H9 (cell line): Measurements from ENCODE around the gene PLXNA4. TPM values are rescaled to one million over a fixed set of nuclear protein-coding genes. Genes with fewer than 3 reads are reported as not detected.

Experiments used
- DNase-seq: peaks from one replicate; pipeline ENCODE4 v3.0.0-alpha.2; 2017
- H2AFZ ChIP-seq: one replicate; pipeline ENCODE4 v1.6.1; 2013; ENCODE audit warnings: mild to moderate bottlenecking, low read length, control low read depth, moderate library complexity
- H2AK5ac ChIP-seq: 2 replicates; pipeline ENCODE4 v1.6.1; 2013; ENCODE audit warnings: low read length, control low read depth, mixed read lengths; ENCODE audit not compliant: insufficient read length
- H2BK120ac ChIP-seq: one replicate; pipeline ENCODE4 v1.6.1; 2013; ENCODE audit warnings: low read depth, mild to moderate bottlenecking, low read length, control low read depth, inconsistent platforms; ENCODE audit not compliant: poor library complexity, severe bottlenecking
- H2BK12ac ChIP-seq: 2 replicates; pipeline ENCODE4 v1.6.1; 2013; ENCODE audit warnings: low read length, control low read depth, mixed read lengths, low read depth; ENCODE audit not compliant: insufficient read length
- H2BK15ac ChIP-seq: 2 replicates; pipeline ENCODE4 v1.6.1; 2013; ENCODE audit warnings: low read depth, low read length, control low read depth
- H2BK20ac ChIP-seq: one replicate; pipeline ENCODE4 v1.6.1; 2013; ENCODE audit warnings: low read depth, mild to moderate bottlenecking, low read length, control low read depth, inconsistent platforms; ENCODE audit not compliant: poor library complexity, severe bottlenecking
- H2BK5ac ChIP-seq: 2 replicates; pipeline ENCODE4 v1.6.1; 2013; ENCODE audit warnings: low read length, control low read depth, mixed read lengths; ENCODE audit not compliant: insufficient read length
- H3K14ac ChIP-seq: 2 replicates; pipeline ENCODE4 v1.6.1; 2013; ENCODE audit warnings: low read length, control low read depth; ENCODE audit not compliant: insufficient read depth
- H3K18ac ChIP-seq: 2 replicates; pipeline ENCODE4 v1.6.1; 2013; ENCODE audit warnings: low read depth, mild to moderate bottlenecking, mixed read lengths, low read length, control low read depth; ENCODE audit not compliant: insufficient read length
- H3K23ac ChIP-seq: 2 replicates; pipeline ENCODE4 v1.6.1; 2013; ENCODE audit warnings: low read length, control low read depth, mixed read lengths, low read depth; ENCODE audit not compliant: insufficient read length
- H3K23me2 ChIP-seq: 2 replicates; pipeline ENCODE4 v1.6.1; 2013; ENCODE audit warnings: low read depth, mild to moderate bottlenecking, mixed read lengths, low read length, control low read depth; ENCODE audit not compliant: insufficient read length, poor library complexity, severe bottlenecking
- H3K27ac ChIP-seq: 2 replicates; pipeline ENCODE4 v1.5.1; 2013; ENCODE audit warnings: low read length, control low read depth, mixed read lengths, low read depth; ENCODE audit not compliant: insufficient read length
- H3K27me3 ChIP-seq: 2 replicates; pipeline ENCODE4 v1.6.1; 2013; ENCODE audit warnings: low read length, control low read depth, inconsistent platforms; ENCODE audit not compliant: insufficient read depth
- H3K4ac ChIP-seq: 2 replicates; pipeline ENCODE4 v1.6.1; 2013; ENCODE audit warnings: low read depth, mild to moderate bottlenecking, control low read depth, inconsistent platforms, low read length, moderate library complexity
- H3K4me1 ChIP-seq: 2 replicates; pipeline ENCODE4 v1.6.1; 2013; ENCODE audit warnings: low read length, control low read depth, inconsistent platforms; ENCODE audit not compliant: insufficient read depth
- H3K4me2 ChIP-seq: 2 replicates; pipeline ENCODE4 v1.6.1; 2013; ENCODE audit warnings: low read length, control low read depth, mixed read lengths; ENCODE audit not compliant: insufficient read length, insufficient read depth
- H3K56ac ChIP-seq: 2 replicates; pipeline ENCODE4 v1.6.1; 2013; ENCODE audit warnings: low read depth, mild to moderate bottlenecking, mixed read lengths, low read length, control low read depth; ENCODE audit not compliant: insufficient read length
- H3K79me1 ChIP-seq: 2 replicates; pipeline ENCODE4 v1.6.1; 2013; ENCODE audit warnings: low read depth, mild to moderate bottlenecking, moderate library complexity, low read length, control low read depth, inconsistent platforms; ENCODE audit not compliant: insufficient read depth, poor library complexity, severe bottlenecking
- H3K79me2 ChIP-seq: 2 replicates; pipeline ENCODE4 v1.6.1; 2013; ENCODE audit warnings: low read length, control low read depth, inconsistent platforms; ENCODE audit not compliant: insufficient read depth
- H3K9ac ChIP-seq: 2 replicates; pipeline ENCODE4 v1.6.1; 2013; ENCODE audit warnings: low read length, control low read depth, mixed read lengths; ENCODE audit not compliant: insufficient read length; ENCODE audit errors: extremely low read depth
- H3K9me3 ChIP-seq: one replicate; pipeline ENCODE4 v1.6.1; 2013; ENCODE audit warnings: low read depth, low read length, inconsistent platforms; ENCODE audit not compliant: control insufficient read depth
- H3T11ph ChIP-seq: one replicate; pipeline ENCODE4 v1.6.1; 2013; ENCODE audit warnings: mild to moderate bottlenecking, low read length, control low read depth, inconsistent platforms
- H4K20me1 ChIP-seq: one replicate; pipeline ENCODE4 v1.6.1; 2013; ENCODE audit not compliant: control insufficient read depth, insufficient read length, insufficient read depth
- H4K5ac ChIP-seq: 2 replicates; pipeline ENCODE4 v1.6.1; 2013; ENCODE audit warnings: low read depth, mild to moderate bottlenecking, mixed read lengths, low read length, control low read depth; ENCODE audit not compliant: insufficient read length
- H4K8ac ChIP-seq: replicated peaks from 2 replicates; pipeline ENCODE4 v1.6.1; 2013; ENCODE audit warnings: low read length, control low read depth, mixed read lengths, low read depth; ENCODE audit not compliant: insufficient read length
- H4K91ac ChIP-seq: 2 replicates; pipeline ENCODE4 v1.6.1; 2013; ENCODE audit warnings: low read depth, mild to moderate bottlenecking, moderate library complexity, mixed read lengths, low read length, control low read depth; ENCODE audit not compliant: insufficient read length
- H3K27ac Mint-ChIP-seq, 3 experiments: 2 replicates in 2 of 3; 3 replicates in 1 of 3; pipeline ENCODE4 v1.8.0; 2020 to 2021; ENCODE audit warnings: mixed read lengths in 3 of 3, mild to moderate bottlenecking in 1 of 3, moderate library complexity in 1 of 3
- H3K27me3 Mint-ChIP-seq: 2 replicates; pipeline ENCODE4 v1.8.0; 2021; ENCODE audit warnings: low read depth, mild to moderate bottlenecking, moderate library complexity, mixed read lengths
- H3K36me3 Mint-ChIP-seq, 3 experiments: 2 replicates in 2 of 3; 3 replicates in 1 of 3; pipeline ENCODE4 v1.8.0; 2020 to 2021; ENCODE audit warnings: low read depth in 3 of 3, mixed read lengths in 3 of 3; ENCODE audit not compliant: insufficient read depth in 1 of 3
- H3K4me1 Mint-ChIP-seq, 2 experiments: 2 replicates each; pipeline ENCODE4 v1.8.0; 2020; ENCODE audit warnings: mixed read lengths in 2 of 2
- H3K4me3 Mint-ChIP-seq, 2 experiments: 2 replicates in 1 of 2; 3 replicates in 1 of 2; pipeline ENCODE4 v1.8.0; 2020 to 2021; ENCODE audit warnings: mild to moderate bottlenecking in 2 of 2, mixed read lengths in 2 of 2, moderate library complexity in 1 of 2
- H3K9me3 Mint-ChIP-seq, 2 experiments: 2 replicates in 1 of 2; 3 replicates in 1 of 2; pipeline ENCODE4 v1.8.0; 2020; ENCODE audit warnings: mild to moderate bottlenecking in 2 of 2, mixed read lengths in 2 of 2, moderate library complexity in 1 of 2
- CTCF ChIP-seq: fragments of 200-600 bp; sonication (generic); conservative IDR thresholded peaks from 3 replicates; pipeline ENCODE4 v1.8.0; 2021; ENCODE audit warnings: antibody characterized with exemption, mild to moderate bottlenecking
- WGBS: extraction: QIAGEN DNeasy Blood & Tissue Kit; methylation state at CpG from one replicate; pipeline ENCODE4 v1.1.7; 2013; ENCODE audit warnings: missing lambda C conversion rate, low lambda C conversion rate, mixed read lengths; ENCODE audit not compliant: insufficient read length; ENCODE audit errors: extremely low coverage; 5-methylcytosine and 5-hydroxymethylcytosine counted together
- total RNA-seq: library from RNA; stranded (reverse); gene quantifications from 2 replicates; pipeline ENCODE4 v1.2.1, GENCODE V29; 2021

Gene PLXNA4
- total RNA-seq, 1 experiment from 2014 or later = 0.35 TPM

- Histone ChIP-seq H3K4ac (no peak overlapping the region), H4K20me1 (no peaks in the 10 kb centered on the region), H2BK12ac (no peak overlapping the region), H3K23ac (no peak overlapping the region), H2BK5ac (no peak overlapping the region), H3K4me1 (no peaks in the 10 kb centered on the region), H3K9ac (no peak overlapping the region), H3K27ac (no peak overlapping the region), H2BK15ac (no peak overlapping the region), H2AK5ac (no peak overlapping the region), H3K79me1 (no peaks in the 10 kb centered on the region), H4K8ac (no peak overlapping the region), H3K4me2 (no peak overlapping the region), H3K23me2 (no peaks in the 10 kb centered on the region), H3K79me2 (no peaks in the 10 kb centered on the region), H3T11ph (no peak overlapping the region), H2BK20ac (no peak overlapping the region), H2AFZ (no peak overlapping the region), H3K27me3 (no peaks in the 10 kb centered on the region), H4K5ac (no peak overlapping the region), H3K18ac (no peak overlapping the region), H2BK120ac (no peak overlapping the region), H3K14ac (no peak overlapping the region; the same call in 1 of the 2 replicates), H3K9me3 (no peaks in the 10 kb centered on the region), H4K91ac (no peak overlapping the region), H3K56ac (no peak overlapping the region)
- no peak for DNase-seq
- Mint-ChIP-seq H3K4me3 (no peak overlapping the region), H3K4me1 (peaks cover 13% of the 10 kb centered on the region in 2 experiments), H3K36me3 (no peaks in the 10 kb centered on the region), H3K27ac (no peak overlapping the region), H3K27me3 (peaks cover 9% of the 10 kb centered on the region), H3K9me3 (no peaks in the 10 kb centered on the region; a peak in 1 of 5 replicates)
- TF ChIP-seq CTCF = no peak
- WGBS = no CpG with 5 or more reads among the region's 6 CpGs
These were observed 230.6 kb downstream of the PLXNA4 start for GRCh38 chr7:132345543-132346129.
